GM13977 (cell line): ENCODE measurements around the gene HJURP.

ENCODE experiments used
- DNase-seq: peaks from one replicate; pipeline ENCODE4 v3.0.0; 2012; ENCODE audit warnings: low spot score
- in situ Hi-C: fragments of 300-500 bp; cut with MboI; formaldehyde crosslinking; loops from one replicate; pipeline ENCODE4 v1.12.0; 2022; ENCODE audit warnings: low sequenced_read_pairs, low pct_unique_long_range_greater_than_20kb, mixed read lengths, inconsistent platforms; ENCODE audit not compliant: unreplicated experiment
- TF ChIP-seq, protein P1 (sequence below): IDR thresholded peaks from 2 replicates; pipeline ENCODE4 v1.5.1; 2012; ENCODE audit warnings: mild to moderate bottlenecking, control low read depth; ENCODE audit not compliant: insufficient read depth; ENCODE audit errors: extremely low read depth, missing control alignments

Gene HJURP

DNA sequence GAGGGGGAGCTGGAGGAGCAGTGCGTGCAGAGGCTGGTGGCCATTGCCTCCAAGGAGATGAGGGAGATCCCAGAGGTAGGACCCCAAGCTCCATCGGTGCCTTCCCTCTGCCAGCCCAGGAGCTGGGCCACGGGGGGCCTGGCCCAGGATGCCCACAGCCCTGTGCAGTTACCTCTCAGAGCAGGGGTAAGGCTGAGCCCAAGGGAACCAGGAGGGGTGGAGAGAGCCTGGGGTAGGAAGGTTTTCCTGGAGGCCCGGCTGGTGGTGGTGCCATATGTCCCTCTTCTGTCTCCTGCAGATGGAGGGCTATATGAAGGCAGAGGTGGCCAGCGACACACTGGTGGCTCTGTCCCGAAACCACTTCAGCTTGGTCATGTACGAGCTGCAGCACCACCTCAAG is 64.8 kb downstream of the HJURP start:
- TF ChIP-seq, protein P1, sequence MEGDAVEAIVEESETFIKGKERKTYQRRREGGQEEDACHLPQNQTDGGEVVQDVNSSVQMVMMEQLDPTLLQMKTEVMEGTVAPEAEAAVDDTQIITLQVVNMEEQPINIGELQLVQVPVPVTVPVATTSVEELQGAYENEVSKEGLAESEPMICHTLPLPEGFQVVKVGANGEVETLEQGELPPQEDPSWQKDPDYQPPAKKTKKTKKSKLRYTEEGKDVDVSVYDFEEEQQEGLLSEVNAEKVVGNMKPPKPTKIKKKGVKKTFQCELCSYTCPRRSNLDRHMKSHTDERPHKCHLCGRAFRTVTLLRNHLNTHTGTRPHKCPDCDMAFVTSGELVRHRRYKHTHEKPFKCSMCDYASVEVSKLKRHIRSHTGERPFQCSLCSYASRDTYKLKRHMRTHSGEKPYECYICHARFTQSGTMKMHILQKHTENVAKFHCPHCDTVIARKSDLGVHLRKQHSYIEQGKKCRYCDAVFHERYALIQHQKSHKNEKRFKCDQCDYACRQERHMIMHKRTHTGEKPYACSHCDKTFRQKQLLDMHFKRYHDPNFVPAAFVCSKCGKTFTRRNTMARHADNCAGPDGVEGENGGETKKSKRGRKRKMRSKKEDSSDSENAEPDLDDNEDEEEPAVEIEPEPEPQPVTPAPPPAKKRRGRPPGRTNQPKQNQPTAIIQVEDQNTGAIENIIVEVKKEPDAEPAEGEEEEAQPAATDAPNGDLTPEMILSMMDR, result no peak
- DNase-seq, result no peak
- in situ Hi-C loops, result no loop called here
